Adrenal gland (tissue), 12 donors: Measurements from ENCODE around the gene SLC47A1. TPM values are rescaled to one million over a fixed set of nuclear protein-coding genes. Genes with fewer than 3 reads are reported as not detected.
A peak's percentile ranks its signal among the peaks of the same experiment; 100 is the strongest.

Source experiments
- DNase-seq, 7 donors: peaks; one replicate each; pipeline ENCODE4 v3.0.0-alpha.2; 2019 to 2020
- H3K27ac ChIP-seq, 5 donors: fragments of 200-600 bp; sonication (generic) in 4 of 5; 1 replicate in 3 of 5; 2 replicates in 2 of 5; pipeline versions ENCODE4 v1.5.1 to v1.8.0; 2016 to 2020; ENCODE audit warnings: mild to moderate bottlenecking in 1 of 5
- H3K27me3 ChIP-seq: fragments of 200-600 bp; 2 replicates; pipeline ENCODE4 v1.8.0; 2021
- H3K36me3 ChIP-seq, 2 donors: fragments of 200-600 bp; replicated peaks in 1 of 2; 1 replicate in 1 of 2; 2 replicates in 1 of 2; pipeline versions ENCODE4 v1.5.1 to v1.8.0; 2018 to 2022
- H3K4me1 ChIP-seq, 2 donors: fragments of 200-600 bp; replicated peaks in 1 of 2; 1 replicate in 1 of 2; 2 replicates in 1 of 2; pipeline versions ENCODE4 v1.5.1 to v1.8.0; 2018 to 2021
- H3K4me3 ChIP-seq, 4 donors: fragments of 200-600 bp; sonication (generic) in 3 of 4; one replicate each; pipeline ENCODE4 v1.5.1; 2016 to 2018
- H3K9me3 ChIP-seq, 3 donors: fragments of 200-600 bp; sonication (generic) in 1 of 3; replicated peaks in 1 of 3; 1 replicate in 2 of 3; 2 replicates in 1 of 3; pipeline versions ENCODE4 v1.5.1 to v1.8.0; 2016 to 2021
- CTCF ChIP-seq, 6 experiments: fragments of 450-650 bp in 4 of 6; fragments of 200-600 bp in 2 of 6; sonication (generic) in 1 of 6; IDR thresholded peaks; 1 replicate in 5 of 6; 2 replicates in 1 of 6; pipeline versions ENCODE4 v1.5.1 to v1.8.0; 2016 to 2021; ENCODE audit warnings: antibody characterized with exemption in 6 of 6, mild to moderate bottlenecking in 2 of 6, moderate library complexity in 1 of 6
- POLR2A ChIP-seq, 2 donors: fragments of 450-650 bp; IDR thresholded peaks; one replicate each; pipeline ENCODE4 v1.6.1; 2017; ENCODE audit warnings: antibody characterized with exemption in 2 of 2, mild to moderate bottlenecking in 2 of 2, moderate library complexity in 1 of 2
- WGBS, 4 donors: extraction: QIAGEN DNeasy Blood & Tissue Kit in 2 of 4; methylation state at CpG; one replicate each; pipeline versions ENCODE4 v1.1.5 to v1.1.7; 2013 to 2017; 5-methylcytosine and 5-hydroxymethylcytosine counted together
- intact Hi-C, 2 donors: fragments of 100-400 bp; cut with DNase I; formaldehyde crosslinking; loops; one replicate each; pipeline versions ENCODE4 v1.14.1 to v1.15.0; 2022 to 2023
- polyA plus RNA-seq, 3 donors: library from polyadenylated mRNA; stranded (reverse); fragments of 200-250 nt in 2 of 3; fragments of 350-450 nt in 1 of 3; fragmentation: Illumina TruSeq in 1 of 3; extraction: RNeasy Lipid Tissue Mini Kit (QIAGEN cat#74804) in 1 of 3; gene quantifications; one replicate each; pipeline ENCODE4 v1.2.3, GENCODE V29; 2013 to 2014
- total RNA-seq, 9 donors: library from RNA; depleted of rRNA in 4 of 9; stranded (reverse); fragments of >200 nt in 4 of 9; fragments of 120-200 nt in 1 of 9; fragmentation: NEBNext Ultra II Directional in 1 of 9; extraction: Animal tissue kit (Norgen Biotek cat#: 25700) in 1 of 9; gene quantifications; one replicate each; pipeline versions ENCODE4 v1.1.0 to v1.2.4, GENCODE V29; 2013 to 2023
- donor health status: healthy with polysubstance abuse.
- donor health status: Bipolar disorder and iron deficiency.
- donor health status: DM: yes; HTN: yes; CAD: no.
- donor health status: DM: no; HTN: no; CAD: no.
- donor health status: DM: no; HTN: no; CAD: no.
- donor health status: DM: yes; HTN: yes; CAD: no.

SLC47A1 gene
- total and polyA plus RNA-seq, 12 donors: 90.1 to 630 (median 166) TPM

GRCh38 chr17:19544366-19544765, 10.7 kb downstream of the SLC47A1 start:
- TF ChIP-seq POLR2A (IDR thresholded peaks at IDR 0.05): no peak
- no peak for TF ChIP-seq CTCF (IDR thresholded peaks at IDR 0.05)
- H3K27ac ChIP-seq: peak overlapping the region in 3 of 5 donors; percentile 4 to 64 (median 23)
- WGBS, 4 donors: 84 to 97% (median 90%) methylated on average over 8 of the region's 8 CpGs
- intact Hi-C loops: no loop called here
- no peak for DNase-seq
- no peaks in the 10 kb centered on the region for H3K27me3 ChIP-seq
- H3K4me3 ChIP-seq: no peak overlapping the region
- H3K36me3 ChIP-seq: peaks cover 0 to 5% of the 10 kb centered on the region in 2 donors
- H3K4me1 ChIP-seq: peaks cover 9 to 24% of the 10 kb centered on the region in 2 donors
- H3K9me3 ChIP-seq: no peaks in the 10 kb centered on the region

- Histone ChIP-seq H3K36me3 (peaks cover 0 to 5% of the 10 kb centered on the region in 2 donors), H3K27ac (peak overlapping the region in 3 of 5 donors; percentile 1 to 64 (median 57)), H3K4me1 (peaks cover 0 to 13% of the 10 kb centered on the region in 2 donors), H3K4me3 (no peak overlapping the region), H3K9me3 (no peaks in the 10 kb centered on the region), H3K27me3 (no peaks in the 10 kb centered on the region)
- intact Hi-C loops: no loop called here
- WGBS, 4 donors: 38 to 45% (median 44%) methylated on average over 6 of the region's 6 CpGs
- DNase-seq: peak in 5 of 7 donors; percentile 60 to 72 (median 67)
- TF ChIP-seq POLR2A (IDR thresholded peaks at IDR 0.05) (no peak), CTCF (IDR thresholded peaks at IDR 0.05) (peak in 4 of 6 experiments; percentile 33 to 41 (median 39))
These were observed 12.8 kb downstream of the SLC47A1 start for GRCh38 chr17:19546289-19547065.

- H3K4me3 ChIP-seq: no peak overlapping the region
- no peaks in the 10 kb centered on the region for H3K27me3 ChIP-seq
- no peak for TF ChIP-seq POLR2A (IDR thresholded peaks at IDR 0.05)
- TF ChIP-seq CTCF (IDR thresholded peaks at IDR 0.05): no peak
- WGBS, 4 donors: 70 to 85% (median 78%) methylated on average over 7 of the region's 7 CpGs
- peaks cover 0 to 5% of the 10 kb centered on the region in 2 donors for H3K36me3 ChIP-seq
- DNase-seq: peak in 1 of 7 donors; percentile 52
- H3K27ac ChIP-seq: peak overlapping the region in 3 of 5 donors; percentile 53 to 95 (median 85)
- intact Hi-C loops: no loop called here
- peaks cover 11 to 27% of the 10 kb centered on the region in 2 donors for H3K4me1 ChIP-seq
- H3K9me3 ChIP-seq: no peaks in the 10 kb centered on the region
These were observed 16.3 kb downstream of the SLC47A1 start for GRCh38 chr17:19549746-19550623.

GRCh38 chr17:19551165-19551564, 17.5 kb downstream of the SLC47A1 start:
- TF ChIP-seq CTCF (IDR thresholded peaks at IDR 0.05): no peak
- no peak for TF ChIP-seq POLR2A (IDR thresholded peaks at IDR 0.05)
- H3K4me1 ChIP-seq: peaks cover 15 to 30% of the 10 kb centered on the region in 2 donors
- no peaks in the 10 kb centered on the region for H3K9me3 ChIP-seq
- H3K4me3 ChIP-seq: no peak overlapping the region
- peak in 1 of 7 donors; percentile 52 for DNase-seq
- 38 to 46% (median 43%) methylated on average over 5 of the region's 5 CpGs; no CpG with 5 or more reads in 1 of the 4 donors for WGBS, 4 donors
- H3K27ac ChIP-seq: peak overlapping the region in 4 of 5 donors; percentile 46 to 95 (median 69)
- intact Hi-C loops: no loop called here
- no peaks in the 10 kb centered on the region for H3K27me3 ChIP-seq
- peaks cover 0 to 5% of the 10 kb centered on the region in 2 donors for H3K36me3 ChIP-seq
